Anterior cingulate cortex (tissue), 58 donors: Measurements from ENCODE around the gene GLI2.

ENCODE experiments used
- DNase-seq, 58 donors: peaks; one replicate each; lab custom pipeline; 2025; lab: John Stamatoyannopoulos, UW

Gene GLI2

GRCh38 chr2:120750488-120751210, 15.0 kb downstream of the GLI2 start:
- DNase-seq: peak in 9 of 58 donors; percentile 12 to 75 (median 33)

GRCh38 chr2:120751553-120751952, 15.9 kb downstream of the GLI2 start:
- DNase-seq: no peak

DNA sequence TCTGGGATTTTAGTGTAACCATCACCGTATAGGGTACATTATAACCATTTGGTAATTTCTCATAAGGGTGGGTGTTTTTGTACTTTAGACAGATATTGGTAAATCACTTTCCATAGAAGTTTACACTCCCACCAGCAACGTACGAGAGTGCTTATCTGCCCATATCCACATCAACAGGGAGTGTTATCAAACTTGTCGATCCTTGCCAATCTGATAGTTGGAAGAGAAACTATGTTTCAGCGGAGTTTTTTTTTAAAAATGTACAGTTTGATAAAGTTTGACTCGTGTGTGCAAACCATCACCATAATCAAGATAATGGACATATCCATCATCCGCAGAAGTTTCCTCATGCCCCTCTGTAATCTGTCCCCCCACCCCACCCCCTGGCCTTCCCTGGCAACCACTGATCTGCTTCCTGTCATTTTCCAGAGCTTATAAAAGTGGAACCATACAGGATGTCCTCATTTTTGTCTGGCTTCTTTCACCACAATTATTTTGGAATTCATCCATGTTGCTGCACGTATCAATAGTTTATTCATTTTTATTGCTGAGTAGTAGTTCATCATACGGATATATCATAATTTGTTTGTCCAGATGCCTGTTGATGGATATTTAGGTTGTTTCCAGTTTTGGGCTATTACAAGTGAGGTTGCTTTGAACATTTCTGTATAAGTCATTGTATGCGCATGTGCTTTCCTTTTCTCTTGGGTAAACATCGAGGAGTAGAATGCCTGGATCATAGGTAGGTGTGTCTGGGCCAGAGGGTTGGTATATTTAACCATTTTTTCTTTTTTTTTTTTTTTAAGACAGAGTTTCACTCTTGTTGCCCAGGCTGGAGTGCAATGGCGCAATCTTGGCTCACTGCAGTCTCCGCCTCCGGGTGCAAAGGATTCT, 18.6 kb downstream of the GLI2 start:
- no peak for DNase-seq

DNA sequence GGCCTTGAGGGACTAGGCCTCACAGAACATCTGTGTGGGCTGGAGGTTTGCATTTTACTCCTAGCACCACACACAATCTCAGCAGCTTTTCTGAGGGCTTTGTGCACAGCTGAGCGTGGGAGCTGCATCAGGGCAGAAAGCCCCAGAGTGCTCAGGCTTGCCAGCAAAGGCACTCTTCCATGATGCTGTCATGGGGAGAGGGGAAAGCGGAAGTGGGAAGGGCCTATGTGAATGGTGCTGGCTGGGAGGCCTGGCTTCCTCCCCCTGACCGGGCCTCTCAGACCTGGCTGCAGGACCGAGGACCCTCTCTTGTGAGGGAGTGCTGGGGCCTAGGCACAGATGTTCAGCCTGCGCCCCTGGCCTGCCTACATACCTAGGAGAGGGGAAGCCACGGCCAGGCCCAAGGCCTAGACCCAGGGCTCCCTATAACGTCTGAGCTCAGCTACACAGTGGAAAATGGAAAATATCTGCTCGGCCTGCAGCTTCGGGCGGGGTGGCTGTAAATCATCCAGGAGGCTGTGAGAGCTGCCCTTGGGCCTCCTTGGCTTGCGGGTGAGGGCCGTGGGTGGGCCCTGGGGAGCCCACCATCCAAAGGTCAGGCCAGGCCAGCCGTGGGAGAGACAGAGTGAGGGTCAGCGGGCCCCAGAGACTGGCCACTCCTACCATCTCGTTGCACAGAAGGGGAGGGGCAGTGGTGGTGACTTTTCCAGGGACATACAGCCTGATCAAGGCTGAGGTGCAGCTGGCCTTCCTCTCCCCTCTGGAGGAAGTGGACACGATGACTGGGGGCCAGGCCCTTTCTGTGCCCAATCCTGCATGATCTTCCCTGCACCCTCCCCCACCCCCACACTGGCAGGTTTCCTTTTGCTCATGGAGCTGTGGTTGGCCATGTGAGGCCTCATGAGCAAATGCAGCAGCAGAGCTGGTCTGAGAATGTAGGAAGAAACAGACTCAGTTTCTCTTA, 22.8 kb downstream of the GLI2 start:
- DNase-seq: peak in 38 of 58 donors; percentile 13 to 77 (median 49)

- no peak for DNase-seq
Measured at GRCh38 chr2:120759543-120760331, 24.1 kb downstream of the GLI2 start.

GRCh38 chr2:120760446-120761135, 24.9 kb downstream of the GLI2 start:
- DNase-seq: no peak

- DNase-seq: peak in 1 of 58 donors; percentile 30
Measured at GRCh38 chr2:120761164-120761861, 25.6 kb downstream of the GLI2 start.

GRCh38 chr2:120761911-120762310, 26.2 kb downstream of the GLI2 start:
- no peak for DNase-seq

GRCh38 chr2:120762341-120763061, 26.8 kb downstream of the GLI2 start:
- no peak for DNase-seq

DNA sequence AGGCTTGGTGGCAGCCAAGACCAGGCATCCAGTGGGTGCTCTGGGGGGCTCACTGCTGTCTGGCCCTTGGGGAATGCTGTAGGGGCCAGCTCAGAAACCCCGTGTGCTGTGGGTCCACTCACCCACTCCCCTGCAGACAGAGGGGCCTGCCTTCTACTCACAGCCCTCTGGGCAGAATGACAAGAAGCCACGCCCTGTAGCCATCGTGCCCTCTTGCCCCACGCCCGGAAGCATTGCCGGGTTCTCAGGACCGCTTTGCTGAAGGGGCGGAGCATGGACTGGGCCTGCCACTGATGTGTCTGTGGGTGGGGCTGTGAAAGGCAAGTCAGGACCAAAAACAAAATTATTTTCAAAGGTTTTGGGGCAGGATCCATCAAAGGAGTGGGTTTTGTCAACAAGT, 27.8 kb downstream of the GLI2 start:
- no peak for DNase-seq

DNA sequence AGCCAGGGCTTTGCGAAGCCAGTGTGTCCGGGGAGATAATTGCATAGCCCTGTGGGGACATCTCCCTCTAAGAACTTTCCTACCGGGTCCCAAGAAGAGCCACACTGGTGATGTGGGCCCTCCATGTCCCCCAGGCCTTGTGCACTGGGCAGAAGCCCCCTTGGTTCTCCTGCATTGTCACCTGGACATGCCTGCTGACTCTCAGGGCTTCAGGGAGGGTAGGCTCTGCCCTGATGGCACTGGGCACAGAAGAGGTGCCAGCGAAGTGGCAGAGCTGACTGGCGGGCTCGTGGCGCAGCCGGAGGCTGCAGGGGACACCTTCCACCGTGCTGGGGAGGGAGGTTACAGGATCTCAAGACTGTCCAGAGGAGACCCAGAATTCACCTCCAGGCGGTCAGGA, 28.3 kb downstream of the GLI2 start:
- DNase-seq: no peak

- DNase-seq: no peak
Measured at GRCh38 chr2:120764492-120764891, 28.8 kb downstream of the GLI2 start.

- peak in 7 of 58 donors; percentile 9 to 37 (median 18) for DNase-seq
Measured at GRCh38 chr2:120764991-120765677, 29.5 kb downstream of the GLI2 start.

GRCh38 chr2:120765678-120766469, 30.2 kb downstream of the GLI2 start:
- DNase-seq: no peak

DNA sequence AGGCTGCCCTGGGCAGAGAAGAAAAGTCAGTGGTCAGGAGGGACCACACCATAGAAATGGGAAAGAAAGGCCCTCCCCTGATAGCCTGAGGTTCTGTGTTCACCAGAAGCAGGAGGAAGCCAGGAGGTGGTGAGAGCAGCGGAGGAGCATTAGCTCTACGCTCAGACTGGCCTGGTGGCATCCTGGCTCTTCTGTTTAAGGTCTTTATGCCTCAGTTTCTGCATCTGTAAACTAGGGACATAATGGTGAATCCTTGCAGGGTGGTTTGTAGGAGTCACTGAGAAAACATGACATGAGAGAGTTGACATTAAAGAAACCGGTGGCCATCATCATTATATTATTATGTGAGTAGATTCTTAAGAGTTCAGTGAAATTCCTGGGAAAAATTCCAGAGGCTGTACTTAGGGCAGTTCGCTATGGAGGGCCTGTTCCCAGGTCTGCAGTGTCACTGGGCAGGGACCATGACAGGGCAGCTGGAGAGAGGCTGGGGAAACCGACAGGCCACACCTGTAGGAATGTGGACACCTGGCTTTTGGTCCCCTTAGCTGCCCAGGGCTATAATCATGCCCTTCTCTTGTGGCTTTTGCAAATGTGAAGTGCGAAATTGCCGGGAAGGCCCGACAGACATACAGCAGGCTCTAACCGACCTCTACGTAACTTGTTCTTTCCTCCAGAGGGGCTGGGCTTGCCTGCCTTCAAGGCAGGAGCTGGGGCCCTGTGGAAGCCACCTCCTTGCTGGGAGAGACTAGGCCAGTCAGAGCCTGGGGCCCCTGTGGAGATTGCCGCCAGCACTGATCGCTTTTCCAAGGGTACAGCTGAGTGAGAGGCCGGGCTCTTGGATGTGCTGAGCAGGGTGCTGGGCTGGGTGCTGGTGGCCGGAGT, 31.0 kb downstream of the GLI2 start:
- no peak for DNase-seq
